Heart left ventricle (tissue), 13 donors: Measurements from ENCODE around the gene ADAM21.

ENCODE experiments used
- POLR2A ChIP-seq, 2 donors: fragments of 450-650 bp; IDR thresholded peaks; one replicate each; pipeline ENCODE4 v1.6.1; 2017; ENCODE audit warnings: antibody characterized with exemption in 2 of 2, mild to moderate bottlenecking in 2 of 2, moderate library complexity in 2 of 2
- TF ChIP-seq, protein P1 (sequence below), 12 donors: fragments of 200-600 bp; sonication (generic) in 4 of 12; IDR thresholded peaks; one replicate each; pipeline versions ENCODE4 v1.5.0 to v1.8.0; 2018 to 2022; ENCODE audit warnings: antibody characterized with exemption in 12 of 12, mild to moderate bottlenecking in 5 of 12
- donor health status: ischemic (EF 13 %, LVEDD 7.1; RV severe dilation, severe dysfunction).
- donor health status: DM: no; HTN: yes; CAD: no.
- donor health status: DM: no; HTN: no; CAD: no.
- donor health status: ischemic (EF 25% LVEDD 6.9; RV normal size, moderate dysfunction).
- donor health status: ischemic (EF 25% LVEDD 5.7; RV mildly dilated, moderate dysfunction).
- donor health status: ischemic (EF 35%, LVEDD 5.7; RV mildly dilated, moderate dysfunction).
- donor health status: nonischemic (EF 11% LVEDD 7.7; RV severe dilation, severe dysfunction).
- donor health status: DM: yes; HTN: yes; CAD: no.
- donor health status: PGD.
- donor health status: ischemic (EF 29% LVEDD 5.4; RV normal size, mild dysfunction).
- donor health status: nonischemic (EF 23%, LVEDD 6.1; RV moderate dilation, normal function).

DNA sequence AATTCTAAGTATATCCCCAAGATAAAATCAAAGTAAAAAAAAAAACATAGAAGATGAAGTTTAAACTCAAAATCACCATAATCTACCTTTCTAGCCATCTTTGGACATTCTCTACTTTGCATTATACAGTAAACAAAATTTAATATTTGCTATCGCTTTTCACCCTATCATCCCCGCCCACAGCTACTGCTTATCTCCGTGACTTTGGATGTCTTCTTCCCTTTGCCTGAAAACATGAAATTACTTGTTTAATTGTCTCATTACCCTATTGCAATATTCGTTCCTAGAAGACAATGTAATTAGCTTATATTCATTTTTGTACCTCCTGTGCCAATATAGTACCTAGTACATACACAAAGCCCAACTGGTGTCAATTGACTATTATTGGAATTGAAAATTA is 44.4 kb upstream of the ADAM21 start:
- TF ChIP-seq, protein P1, sequence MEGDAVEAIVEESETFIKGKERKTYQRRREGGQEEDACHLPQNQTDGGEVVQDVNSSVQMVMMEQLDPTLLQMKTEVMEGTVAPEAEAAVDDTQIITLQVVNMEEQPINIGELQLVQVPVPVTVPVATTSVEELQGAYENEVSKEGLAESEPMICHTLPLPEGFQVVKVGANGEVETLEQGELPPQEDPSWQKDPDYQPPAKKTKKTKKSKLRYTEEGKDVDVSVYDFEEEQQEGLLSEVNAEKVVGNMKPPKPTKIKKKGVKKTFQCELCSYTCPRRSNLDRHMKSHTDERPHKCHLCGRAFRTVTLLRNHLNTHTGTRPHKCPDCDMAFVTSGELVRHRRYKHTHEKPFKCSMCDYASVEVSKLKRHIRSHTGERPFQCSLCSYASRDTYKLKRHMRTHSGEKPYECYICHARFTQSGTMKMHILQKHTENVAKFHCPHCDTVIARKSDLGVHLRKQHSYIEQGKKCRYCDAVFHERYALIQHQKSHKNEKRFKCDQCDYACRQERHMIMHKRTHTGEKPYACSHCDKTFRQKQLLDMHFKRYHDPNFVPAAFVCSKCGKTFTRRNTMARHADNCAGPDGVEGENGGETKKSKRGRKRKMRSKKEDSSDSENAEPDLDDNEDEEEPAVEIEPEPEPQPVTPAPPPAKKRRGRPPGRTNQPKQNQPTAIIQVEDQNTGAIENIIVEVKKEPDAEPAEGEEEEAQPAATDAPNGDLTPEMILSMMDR (IDR thresholded peaks at IDR 0.05), result no peak
- no peak for TF ChIP-seq POLR2A (IDR thresholded peaks at IDR 0.05)
